Mucosa of gallbladder (tissue), 1 donor: Measurements from ENCODE around the gene EVA1A. TPM values are rescaled to one million over a fixed set of nuclear protein-coding genes. Genes with fewer than 3 reads are reported as not detected.
"Not testable (repeated sequence)": the region's sequence is repeated elsewhere in the genome, so short reads cannot be mapped to it uniquely, and the experiment has no call there.

ENCODE experiments used
- DNase-seq: peaks from one replicate; pipeline ENCODE4 v3.0.0-alpha.2; 2020; ENCODE audit warnings: low spot score
- total RNA-seq: library from RNA; stranded (reverse); gene quantifications from one replicate; pipeline ENCODE4 v1.2.1, GENCODE V29; 2021
- donor health status: DM: no; HTN: no; CAD: no.

EVA1A gene
- total RNA-seq, 1 donor from 2014 or later: 0.43 TPM

DNA sequence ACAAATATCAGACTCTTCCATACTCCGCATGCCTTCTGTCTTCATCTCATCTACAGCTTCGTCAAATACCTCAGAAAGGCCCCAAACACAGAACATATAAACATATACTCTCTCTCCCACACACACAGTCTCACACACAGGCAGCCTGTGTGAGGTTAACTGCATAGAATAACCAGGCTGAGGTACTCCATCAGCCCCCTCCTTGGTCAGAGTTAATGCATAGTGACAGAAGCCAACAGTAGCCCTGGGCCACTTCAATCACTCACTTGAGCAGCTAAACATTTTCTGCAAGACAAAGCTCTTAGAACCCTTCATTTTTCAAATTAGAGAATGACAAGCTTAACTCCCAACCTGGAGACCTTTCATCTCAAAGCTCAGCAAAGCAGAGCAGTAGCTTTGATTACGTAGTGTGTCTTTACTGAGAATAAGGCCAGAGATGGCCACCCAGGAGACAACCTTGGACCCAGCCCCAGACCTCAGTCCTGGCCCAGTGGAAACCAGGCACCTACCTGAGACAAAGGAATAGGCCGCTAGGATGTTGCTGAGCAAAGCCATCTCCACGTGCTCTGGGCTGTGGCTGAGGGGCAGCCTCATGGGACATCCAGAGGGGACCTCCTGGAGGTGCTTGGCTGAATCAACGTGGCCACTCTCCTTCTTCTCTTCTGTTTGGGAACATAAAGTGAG is 43.0 kb downstream of the EVA1A start:
- DNase-seq: no peak

DNA sequence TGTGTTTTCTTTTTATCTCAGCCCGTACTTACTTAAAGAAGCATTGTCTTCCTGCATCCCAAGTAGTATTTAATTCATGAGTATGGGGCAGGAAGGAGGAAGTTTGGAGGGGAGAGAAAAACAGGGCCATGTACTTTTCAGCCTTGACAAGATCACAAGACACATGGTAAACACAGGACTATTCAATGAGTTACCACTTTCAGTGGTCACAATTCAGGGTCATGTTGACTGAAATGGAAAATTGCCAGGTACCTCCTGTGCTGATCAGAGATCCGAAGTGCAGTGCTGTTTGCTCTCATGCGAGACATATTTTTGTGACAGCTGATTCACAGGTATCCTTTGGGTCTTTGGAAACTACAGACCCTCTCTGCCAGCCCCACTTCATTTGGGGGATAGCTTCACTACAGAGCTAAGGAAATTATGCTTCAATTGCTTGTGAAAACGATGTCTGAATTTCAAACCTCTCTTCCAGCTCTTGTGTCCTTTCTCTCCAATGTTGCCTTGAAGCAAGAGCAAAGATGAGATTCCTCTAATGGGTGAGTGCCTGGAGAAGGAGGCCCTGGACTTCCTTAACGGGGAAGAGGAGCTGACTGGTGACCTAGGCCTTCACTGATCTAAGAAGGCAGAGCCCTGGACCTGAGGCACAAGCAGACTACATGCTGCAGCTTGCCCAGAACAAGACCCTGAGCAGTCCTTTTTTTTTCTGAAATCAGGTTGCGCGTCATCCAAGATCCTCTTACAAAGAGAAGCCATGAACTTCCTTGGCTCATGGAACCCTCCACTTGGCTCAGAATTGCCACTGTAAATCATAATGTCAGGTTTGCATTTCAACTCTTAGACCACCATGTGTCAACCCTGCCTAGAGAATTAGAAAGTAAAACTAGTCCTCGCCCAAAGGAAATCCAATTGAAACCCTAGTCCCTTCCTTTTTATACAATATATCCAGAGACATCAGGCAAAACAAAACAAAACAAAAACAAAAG is 44.1 kb downstream of the EVA1A start:
- peak; percentile 59 for DNase-seq

DNA sequence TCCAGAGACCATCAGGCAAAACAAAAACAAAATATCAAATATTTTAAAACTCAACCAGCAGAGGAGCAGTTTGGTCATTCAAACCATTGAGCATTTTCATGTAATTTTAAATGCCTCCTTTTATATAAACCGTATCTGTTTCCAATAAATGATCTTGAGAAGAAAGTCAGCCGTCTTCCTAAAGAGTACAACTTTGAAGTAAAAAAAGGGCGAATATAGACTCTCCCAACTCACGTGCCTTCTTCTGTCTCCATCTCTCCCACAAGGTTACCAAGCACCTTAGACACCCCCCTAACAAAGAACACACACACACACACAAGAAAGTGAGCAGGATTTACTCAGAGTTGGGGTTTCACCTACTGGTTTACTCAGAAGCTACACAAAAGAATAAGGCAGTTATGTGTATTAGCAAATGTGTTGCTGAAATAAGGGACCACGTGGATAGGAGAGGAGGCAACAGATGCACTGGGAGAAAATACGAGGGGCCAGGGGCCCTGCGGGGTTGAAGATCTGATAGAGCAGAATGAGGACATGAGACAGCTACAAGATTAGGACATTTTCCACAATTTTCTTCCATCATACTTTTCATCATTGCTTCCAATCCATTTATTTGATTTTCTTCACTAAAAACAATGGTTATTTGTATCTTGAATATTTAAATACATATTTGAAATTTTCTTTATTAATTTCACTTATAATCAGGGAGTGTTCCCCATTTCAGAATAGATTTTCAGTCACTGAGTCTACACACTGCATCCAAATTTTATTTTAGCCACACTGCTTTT is 45.0 kb downstream of the EVA1A start:
- DNase-seq: no peak

DNA sequence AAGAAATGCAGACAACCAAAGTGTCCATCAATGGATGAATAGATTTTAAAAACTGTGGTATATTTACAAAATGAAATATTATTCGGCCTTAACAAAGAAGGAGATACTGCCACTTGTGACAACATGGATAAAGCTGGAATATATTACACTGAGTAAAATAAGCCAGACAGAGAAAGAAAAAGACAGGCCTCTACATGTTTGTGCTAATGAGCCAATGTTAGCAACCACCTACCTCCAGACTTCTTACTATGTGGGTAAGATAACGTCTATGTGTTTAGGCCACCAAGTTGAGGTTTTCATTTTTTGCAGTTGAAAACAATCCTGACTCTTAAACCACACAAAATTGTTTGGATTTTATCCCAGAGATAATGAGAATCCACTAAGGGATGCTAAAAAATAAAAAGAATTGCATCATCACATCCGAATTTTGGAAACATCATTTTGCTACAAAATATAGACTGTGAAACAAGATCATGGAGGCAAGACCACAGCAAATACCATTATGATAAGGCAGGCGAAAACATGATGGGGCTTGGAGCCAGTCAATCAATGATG is 47.0 kb downstream of the EVA1A start:
- DNase-seq: no peak

DNA sequence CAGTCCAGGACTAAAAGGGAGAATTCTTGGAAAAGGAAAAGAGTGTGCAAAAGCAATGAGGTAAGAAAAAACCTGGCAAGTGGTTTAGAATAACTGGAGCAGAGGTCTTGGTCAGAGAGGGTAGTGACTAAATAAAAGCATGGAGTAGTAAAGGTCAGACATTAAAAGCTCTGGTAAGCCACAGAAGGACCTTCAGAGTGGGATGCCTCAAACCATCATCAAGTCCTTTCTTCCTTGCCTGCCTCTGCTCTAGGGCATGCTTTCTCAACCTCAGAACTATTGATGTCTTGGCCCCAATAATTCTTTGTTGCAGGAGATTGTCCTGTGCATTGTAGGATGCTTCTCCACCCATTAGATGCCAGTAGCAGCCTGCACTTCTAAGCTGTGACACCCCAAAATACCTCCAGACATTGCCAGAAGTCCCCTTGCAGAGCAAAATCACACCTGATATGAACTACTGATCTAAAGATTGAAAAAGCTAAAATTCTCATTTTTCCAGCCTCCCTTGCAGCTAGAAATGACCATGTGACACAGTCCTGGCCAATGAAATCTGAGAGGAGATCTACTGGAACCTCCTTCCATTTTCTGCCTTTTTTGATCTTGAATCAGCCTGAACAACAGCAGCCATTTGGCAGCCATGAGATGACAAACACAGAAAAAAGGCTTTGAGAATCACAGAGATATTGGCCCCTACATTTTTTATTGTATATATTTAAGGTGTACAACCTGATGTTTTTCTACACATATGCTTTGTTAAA is 48.1 kb downstream of the EVA1A start:
- no peak for DNase-seq

DNA sequence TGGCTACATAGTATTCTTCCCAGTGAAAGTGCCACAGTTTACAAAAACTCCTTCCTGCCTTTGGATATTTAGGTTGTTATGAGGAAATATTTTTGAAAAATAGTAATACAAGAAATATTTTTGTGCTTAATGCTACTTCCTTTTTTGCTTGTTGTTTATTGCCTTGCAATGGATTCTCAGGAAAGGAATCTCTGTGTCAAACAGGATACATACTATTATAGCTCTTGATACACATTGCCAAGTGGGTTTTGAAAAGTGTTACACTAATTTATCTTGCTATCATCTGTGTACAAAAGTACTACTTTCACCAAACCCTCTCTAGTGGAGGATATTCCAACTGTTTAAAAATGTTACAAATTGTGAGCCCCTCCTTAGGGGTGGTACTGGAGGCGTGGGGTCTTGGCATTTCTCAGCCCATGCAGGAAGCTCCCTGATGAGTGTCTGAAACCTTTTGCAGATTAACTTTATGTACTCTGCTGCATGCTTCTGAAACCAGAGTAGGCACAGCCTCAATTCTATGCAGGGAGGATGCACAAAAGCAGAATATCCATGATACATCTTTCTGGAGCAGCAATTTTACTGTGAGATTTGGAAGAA is 54.5 kb downstream of the EVA1A start:
- DNase-seq: no peak

DNA sequence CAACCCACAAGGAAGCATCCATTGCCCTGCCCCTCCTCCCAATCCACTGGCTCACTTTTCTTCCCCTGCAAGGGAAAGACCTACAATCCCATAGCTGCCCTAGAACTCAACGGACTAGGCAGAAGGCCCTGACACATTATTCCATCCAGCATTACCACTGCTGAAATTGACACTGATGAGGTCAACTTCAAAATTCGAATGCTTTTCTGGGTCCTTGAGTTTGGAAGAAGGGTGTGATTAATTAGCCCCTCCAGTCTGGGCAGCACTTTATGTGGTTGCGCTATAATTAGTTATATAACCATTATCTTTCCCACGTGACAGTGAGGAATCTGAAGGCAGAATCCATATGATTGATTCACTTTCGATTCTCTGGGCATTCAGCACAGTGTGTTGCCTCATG is 55.7 kb downstream of the EVA1A start:
- no peak for DNase-seq

DNA sequence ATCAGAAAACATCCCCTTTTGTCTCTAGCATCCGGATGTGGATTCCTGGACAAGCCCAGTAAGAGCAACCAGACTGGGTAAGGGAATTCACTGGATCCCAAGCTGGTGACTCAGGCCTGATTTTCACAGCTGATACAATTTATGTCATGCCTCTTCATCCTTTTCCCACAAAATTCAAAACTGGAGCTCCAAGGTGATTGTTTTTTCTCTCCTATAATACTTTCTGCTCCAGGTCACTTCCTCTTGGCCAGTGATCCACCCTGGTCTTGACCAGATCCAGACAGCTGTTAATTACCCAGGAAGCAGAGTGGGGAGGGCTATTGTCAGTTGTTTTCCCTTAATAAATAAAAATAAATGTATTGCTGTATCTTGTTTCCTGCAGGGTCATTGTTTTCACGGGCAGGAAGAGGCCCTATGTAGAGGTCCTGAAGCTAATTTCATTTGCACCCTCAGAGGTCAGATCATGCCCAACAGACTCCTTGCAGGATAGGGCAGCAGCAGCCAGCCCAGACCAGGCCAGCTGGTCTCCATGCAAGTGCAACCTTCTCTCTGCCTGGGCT is 57.6 kb downstream of the EVA1A start:
- no peak for DNase-seq

DNA sequence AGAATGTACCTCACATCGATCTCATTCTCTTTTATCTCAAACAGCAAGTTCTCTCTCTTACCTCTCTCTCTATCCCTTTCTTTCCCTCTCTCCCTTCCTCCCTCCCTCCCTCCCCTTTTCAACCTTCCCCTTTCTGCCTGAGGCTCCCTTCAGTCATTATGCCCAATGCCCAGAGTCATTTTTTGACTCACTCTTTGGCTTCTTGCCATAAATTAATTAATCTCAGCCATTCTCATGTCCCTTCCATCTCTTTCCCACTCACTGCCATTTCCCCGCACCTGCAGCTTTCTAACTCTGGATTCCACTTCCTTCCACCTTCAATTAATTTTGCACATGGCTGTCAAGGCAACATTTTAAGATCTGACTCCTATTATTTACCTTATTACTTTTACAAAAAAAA is 60.1 kb downstream of the EVA1A start:
- no peak for DNase-seq

DNA sequence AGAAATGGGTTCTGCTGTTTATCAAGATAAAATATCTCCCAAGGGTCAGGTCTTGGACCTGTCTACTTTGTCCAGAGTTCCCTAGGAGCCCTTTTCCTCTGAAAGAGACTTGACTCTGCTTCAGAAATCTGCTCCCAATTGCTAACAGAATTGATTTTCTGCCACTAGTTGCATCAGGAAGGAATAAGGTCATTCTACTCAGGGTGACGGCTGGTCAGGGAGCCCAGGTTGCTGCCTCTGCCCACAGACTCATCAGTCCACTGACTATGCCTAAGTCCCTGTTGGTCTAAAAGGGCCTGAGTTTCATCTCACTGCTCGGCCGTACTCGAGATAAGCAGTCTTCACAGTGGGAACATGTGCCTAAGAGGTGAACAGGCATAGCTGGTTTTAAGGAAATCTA is 61.2 kb downstream of the EVA1A start:
- DNase-seq: no peak

DNA sequence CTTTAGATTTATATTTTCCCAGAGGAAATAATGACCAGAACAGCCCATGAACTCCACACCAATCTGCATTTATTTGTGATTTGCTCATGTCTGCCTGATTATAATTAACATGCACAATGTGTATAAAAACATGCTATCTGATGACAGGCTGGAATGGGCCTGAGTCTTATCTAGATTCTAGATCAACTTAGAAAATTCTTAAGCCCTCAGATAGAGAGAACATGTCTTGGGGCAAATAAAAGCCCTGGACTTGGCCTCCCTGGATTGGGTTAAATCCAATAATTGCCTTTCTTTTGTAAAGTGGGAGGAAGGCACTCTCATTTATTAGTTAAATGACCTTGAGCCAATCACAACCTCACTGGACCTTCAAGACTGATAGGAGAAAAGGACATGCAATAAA is 61.8 kb downstream of the EVA1A start:
- DNase-seq: no peak

DNA sequence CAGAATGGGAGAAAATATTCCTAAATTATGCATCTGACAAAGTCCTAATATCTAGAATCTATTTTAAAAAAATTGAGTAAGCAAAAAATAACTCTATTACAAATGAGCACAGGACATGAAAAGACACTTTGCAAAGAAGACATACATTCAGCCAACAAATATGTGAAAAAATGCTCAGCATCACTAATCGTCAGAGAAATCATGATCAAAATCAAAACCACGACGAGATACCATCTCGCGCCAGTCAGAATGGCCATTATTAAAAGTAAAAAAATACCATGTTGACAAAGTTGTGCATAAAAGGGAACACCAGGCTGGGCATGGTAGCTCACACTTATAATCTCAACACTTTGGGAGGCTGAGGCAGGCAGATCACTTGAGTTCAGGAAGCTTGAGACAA is 63.5 kb downstream of the EVA1A start:
- DNase-seq: no peak

DNA sequence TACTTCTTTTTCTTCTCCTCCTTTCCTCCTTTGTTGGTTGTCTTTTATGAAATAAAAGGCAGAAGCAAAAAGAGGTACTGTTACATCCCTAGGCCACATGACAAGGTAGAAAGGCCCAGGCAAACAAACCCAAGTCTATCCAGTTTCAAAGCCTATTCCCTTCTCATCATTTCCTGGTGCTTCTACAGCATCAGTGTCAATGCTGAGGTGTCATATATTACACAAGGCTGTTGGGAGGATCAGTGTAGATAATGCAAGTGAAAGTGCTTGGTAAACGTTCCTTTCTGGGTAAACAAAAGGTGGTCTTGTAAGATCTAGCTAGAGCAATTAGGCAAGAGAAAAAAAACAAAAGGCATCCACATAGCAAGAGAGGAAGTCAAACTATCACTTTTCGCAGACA is 64.9 kb downstream of the EVA1A start:
- no peak for DNase-seq

DNA sequence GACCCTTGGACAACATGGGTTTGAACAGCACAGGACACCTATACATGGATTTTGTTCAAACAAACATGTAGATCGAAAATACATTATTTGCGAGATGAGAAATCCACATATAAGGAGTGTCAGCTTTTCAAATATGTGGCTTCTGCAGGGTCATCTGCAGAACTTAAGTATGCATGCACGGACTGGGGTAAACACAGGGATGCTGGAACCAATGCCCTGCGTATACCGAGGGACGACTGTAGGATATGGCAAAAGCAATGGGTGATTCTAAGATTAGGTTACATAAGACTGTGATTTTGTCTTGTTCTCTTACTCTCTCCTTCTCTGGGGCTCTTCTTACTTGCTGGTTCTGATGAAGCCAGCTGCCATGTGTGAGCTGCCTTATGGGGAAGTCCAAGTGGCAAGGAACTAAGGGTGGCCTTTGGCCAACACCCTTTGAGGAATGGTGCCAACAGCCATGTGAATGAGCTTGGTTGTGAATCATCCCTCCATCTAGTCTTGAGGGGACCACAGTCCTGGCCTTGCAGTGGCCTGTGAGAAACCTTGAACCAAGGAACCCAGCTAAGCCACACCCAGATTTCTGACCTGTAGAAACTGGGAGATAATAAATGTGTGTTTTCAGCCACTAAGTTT is 66.5 kb downstream of the EVA1A start:
- DNase-seq: no peak

DNA sequence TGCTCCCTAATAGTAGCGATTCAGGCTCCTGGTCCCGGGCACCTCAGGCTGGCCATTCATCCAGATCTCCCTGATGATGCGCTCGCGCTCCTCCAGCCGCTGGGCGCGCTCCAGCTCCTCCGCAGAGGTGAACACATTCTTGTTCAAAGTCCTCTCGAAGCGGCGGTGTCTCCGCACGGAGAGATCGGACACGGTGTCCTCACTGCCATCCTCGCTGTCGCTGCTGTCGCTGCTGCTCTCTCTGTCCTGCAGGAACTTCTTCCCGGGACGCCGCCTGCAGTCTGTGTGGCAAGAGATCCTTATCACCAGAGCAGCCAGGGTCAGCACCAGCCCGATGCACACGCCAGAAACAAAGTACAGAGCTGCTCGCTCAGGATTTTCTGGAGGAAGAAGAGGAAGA is 67.5 kb downstream of the EVA1A start:
- DNase-seq: no peak

DNA sequence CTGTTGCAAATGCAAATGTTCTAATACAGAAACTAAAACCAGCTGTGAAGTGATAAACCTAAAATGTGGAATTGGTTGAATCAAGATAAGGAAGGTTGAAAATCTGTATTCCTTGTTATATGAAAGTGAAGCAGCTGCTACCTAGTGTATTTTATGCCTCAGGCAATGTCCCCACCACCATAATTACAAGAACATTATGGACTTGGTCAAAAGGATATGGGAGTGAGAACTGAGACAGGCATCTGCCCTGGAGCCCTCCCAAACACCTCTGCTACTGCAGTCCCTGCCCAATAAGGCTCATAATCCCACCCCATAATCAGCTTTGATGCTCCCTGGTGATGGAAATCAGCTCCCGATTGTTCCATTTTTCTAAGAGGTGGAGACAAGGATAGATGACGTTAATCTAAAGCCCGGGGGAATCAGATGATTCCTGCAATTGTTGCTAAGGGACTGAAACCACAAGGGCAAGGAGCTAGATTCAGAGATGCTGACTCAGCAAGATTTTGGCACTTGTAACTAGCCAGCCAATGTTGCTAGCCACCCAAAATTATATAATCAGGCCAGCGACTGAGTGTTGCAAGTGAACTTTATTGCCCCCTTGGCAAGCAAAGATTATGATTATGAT is 69.5 kb downstream of the EVA1A start:
- DNase-seq: no peak

DNA sequence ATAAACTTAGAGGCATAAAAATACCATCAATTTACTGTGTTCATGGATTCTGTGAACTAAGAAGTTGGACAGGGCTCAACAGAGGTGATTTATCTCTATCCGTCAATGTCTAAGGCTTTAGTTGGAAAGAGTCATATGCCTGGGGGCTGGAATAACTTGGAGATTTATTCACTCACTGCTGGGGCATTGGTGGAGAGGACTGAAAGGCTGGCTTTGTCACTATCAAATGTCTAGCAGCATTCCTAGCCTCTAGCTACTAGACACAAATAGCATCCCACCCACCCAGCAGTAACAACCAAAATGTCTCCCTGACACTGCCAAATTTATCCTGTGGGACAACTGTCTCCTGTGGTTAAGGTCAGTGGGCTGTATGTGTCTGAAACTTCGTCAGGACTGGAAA is 71.0 kb downstream of the EVA1A start:
- no peak for DNase-seq

DNA sequence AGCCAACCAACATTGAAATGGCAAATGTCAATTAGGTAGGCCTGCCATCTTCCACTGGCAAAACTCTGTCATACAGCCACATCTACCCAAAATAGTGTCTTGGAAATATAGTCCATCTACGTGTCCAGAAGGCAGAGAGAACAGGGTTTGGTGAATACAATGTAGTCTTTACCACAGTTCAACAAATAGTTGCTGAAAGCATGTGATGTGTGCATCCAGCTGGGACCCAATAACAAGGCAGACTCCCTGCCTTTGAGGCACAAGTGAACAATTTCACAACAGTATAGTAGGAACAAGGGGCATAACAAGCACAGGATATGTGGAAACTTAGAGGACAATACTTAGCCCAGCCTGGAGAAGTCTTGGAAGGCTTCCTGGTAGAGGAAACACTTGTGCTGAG is 72.6 kb downstream of the EVA1A start:
- DNase-seq: no peak

DNA sequence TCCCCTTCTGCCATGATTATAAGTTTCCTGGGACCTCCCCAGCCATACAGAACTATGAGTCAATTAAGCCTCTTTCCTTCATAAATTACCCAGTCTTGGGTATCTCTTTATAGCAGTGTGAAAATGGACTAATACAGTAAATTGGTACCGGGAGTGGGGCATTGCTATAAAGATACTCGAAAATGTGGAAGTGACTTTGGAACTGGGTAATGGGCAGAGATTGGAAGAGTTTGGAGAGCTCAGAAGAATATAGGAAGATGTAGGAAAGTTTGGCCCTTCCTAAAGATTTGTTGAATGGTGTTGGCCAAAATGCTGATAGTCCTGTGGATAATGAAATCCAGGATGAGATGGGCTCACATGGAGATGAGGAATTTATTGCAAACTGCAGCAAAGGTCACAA is 74.0 kb downstream of the EVA1A start:
- DNase-seq: not testable (repeated sequence)

DNA sequence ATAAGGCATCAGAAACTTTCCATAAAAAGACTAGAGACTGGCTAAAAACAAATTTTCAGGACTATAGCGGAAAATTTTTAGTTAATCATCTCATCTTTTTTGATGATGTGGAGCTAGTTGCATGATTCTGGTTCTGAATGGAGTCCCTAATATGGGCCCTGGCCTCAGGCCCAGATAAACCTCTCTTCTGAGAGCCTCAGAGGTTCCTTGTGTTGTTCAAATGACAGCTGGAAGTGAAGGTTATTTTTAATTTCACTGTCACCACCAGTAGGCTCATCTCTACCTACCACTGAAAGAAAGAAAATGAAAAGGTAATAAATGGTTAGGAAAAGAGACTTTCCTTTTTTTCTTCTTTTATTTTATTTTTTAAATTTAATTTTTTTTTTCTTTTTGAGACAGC is 75.9 kb downstream of the EVA1A start:
- no peak for DNase-seq
